GM13977 (cell line): ENCODE results near the gene PARD6A.

Experiments
- DNase-seq: peaks from one replicate; pipeline ENCODE4 v3.0.0; 2012; ENCODE audit warnings: low spot score
- in situ Hi-C: fragments of 300-500 bp; cut with MboI; formaldehyde crosslinking; loops from one replicate; pipeline ENCODE4 v1.12.0; 2022; ENCODE audit warnings: low sequenced_read_pairs, low pct_unique_long_range_greater_than_20kb, mixed read lengths, inconsistent platforms; ENCODE audit not compliant: unreplicated experiment
- TF ChIP-seq, protein P1 (sequence below): IDR thresholded peaks from 2 replicates; pipeline ENCODE4 v1.5.1; 2012; ENCODE audit warnings: mild to moderate bottlenecking, control low read depth; ENCODE audit not compliant: insufficient read depth; ENCODE audit errors: extremely low read depth, missing control alignments

PARD6A gene

DNA sequence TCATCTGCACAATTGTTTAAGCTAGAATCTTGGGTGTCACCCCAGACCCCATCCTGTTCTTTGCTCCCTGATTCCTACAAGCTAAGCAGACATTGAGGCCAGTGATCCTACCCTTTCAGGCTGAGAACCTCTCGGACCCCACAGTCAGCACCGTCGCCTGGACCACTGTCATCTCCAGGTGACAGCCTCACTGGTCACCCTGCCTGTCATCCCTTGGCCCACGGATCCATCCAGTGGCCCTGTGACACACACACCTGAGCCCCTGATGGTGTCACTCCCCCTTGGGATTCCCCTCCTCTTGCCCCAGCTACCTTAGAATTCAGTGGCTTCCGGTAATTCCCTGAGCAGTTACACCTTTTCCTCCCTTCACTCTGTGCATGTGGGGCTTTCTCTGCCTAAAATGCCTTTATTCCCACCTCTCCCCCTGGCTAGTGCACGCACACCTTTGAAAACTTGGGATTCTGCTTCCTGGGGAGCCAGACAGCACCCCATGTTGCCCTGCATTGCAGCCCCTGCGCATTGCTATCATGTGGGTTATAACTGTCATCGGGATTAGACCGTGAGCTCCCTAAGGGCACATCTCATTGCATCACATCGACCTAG is 8.8 kb downstream of the PARD6A start:
- DNase-seq = no peak
- TF ChIP-seq, protein P1, sequence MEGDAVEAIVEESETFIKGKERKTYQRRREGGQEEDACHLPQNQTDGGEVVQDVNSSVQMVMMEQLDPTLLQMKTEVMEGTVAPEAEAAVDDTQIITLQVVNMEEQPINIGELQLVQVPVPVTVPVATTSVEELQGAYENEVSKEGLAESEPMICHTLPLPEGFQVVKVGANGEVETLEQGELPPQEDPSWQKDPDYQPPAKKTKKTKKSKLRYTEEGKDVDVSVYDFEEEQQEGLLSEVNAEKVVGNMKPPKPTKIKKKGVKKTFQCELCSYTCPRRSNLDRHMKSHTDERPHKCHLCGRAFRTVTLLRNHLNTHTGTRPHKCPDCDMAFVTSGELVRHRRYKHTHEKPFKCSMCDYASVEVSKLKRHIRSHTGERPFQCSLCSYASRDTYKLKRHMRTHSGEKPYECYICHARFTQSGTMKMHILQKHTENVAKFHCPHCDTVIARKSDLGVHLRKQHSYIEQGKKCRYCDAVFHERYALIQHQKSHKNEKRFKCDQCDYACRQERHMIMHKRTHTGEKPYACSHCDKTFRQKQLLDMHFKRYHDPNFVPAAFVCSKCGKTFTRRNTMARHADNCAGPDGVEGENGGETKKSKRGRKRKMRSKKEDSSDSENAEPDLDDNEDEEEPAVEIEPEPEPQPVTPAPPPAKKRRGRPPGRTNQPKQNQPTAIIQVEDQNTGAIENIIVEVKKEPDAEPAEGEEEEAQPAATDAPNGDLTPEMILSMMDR = no peak
- in situ Hi-C loops = loop anchor here (10.0 kb wide), 1 partner anchor 145 kb away; no protein-coding TSS in a partner anchor

DNA sequence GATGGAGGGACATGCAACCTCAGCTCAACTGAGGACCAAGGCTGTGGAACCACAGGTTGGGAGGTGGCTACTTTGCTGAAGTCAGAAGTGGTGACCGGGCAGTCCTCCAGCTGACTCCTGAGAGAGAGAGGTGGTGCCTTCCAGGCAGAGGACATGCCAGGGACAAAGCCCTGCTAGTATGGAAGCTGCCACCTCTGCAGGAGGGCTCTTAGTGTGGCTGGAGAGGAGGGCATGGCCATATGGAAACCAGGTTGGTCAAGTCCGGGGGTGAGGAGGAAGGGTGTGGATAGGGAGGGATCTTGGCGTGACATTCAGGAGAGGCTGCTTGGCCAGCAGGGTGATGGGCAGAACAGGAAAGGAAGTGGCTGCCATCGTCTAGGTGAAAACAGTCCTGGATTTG is 11.5 kb downstream of the PARD6A start:
- in situ Hi-C loops = loop anchor here (10.0 kb wide), 1 partner anchor 142 kb away; no protein-coding TSS in a partner anchor
- DNase-seq = peak; percentile 14
- TF ChIP-seq, protein P1 = no peak

DNA sequence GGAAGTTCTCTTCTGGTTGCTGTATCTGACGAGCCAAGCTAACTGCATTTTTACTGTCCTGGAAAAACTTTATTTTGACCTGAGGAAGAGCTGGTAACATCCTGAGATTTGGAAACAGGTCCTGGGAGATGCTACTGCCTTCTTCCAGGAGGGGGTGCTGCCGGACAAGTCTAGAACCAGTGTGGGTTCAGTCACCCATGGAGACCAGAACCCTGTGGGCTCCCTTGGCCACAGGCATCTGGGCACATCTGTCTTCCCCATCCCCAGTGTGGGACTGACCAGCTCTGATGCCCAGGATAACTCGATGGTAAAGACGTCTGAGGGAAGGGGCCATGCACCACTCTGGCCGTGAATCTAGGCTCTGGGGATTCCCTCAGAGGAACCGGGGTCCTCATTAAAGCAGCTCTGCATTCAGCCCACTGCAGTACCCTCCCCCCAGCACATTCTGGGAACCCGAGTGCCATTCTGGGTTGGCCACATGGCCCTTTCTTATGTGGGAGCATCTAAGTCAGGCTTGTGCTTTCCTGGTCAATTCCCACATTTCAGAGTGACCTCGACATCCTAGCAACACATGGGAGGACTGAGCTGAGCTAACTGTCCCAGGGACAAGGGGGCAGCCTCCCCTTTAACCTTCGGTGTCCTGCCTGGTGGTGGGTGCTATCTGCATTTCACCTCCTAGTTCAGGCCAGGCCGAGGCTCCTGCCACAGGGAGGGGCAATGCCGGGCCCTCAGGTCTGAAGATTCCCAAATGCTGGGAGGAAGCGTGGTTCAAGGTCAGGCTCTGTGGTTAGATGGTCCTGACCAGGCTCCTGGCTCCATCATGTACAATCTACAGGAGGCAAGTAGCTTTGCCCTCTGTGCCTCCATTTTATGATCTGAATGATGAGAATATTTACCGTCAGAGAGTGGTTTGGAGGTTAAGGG is 12.2 kb downstream of the PARD6A start:
- TF ChIP-seq, protein P1 = peak; percentile 87
- DNase-seq = peak; percentile 88
- in situ Hi-C loops = loop anchor here (10.0 kb wide), 1 partner anchor 142 kb away; no protein-coding TSS in a partner anchor

DNA sequence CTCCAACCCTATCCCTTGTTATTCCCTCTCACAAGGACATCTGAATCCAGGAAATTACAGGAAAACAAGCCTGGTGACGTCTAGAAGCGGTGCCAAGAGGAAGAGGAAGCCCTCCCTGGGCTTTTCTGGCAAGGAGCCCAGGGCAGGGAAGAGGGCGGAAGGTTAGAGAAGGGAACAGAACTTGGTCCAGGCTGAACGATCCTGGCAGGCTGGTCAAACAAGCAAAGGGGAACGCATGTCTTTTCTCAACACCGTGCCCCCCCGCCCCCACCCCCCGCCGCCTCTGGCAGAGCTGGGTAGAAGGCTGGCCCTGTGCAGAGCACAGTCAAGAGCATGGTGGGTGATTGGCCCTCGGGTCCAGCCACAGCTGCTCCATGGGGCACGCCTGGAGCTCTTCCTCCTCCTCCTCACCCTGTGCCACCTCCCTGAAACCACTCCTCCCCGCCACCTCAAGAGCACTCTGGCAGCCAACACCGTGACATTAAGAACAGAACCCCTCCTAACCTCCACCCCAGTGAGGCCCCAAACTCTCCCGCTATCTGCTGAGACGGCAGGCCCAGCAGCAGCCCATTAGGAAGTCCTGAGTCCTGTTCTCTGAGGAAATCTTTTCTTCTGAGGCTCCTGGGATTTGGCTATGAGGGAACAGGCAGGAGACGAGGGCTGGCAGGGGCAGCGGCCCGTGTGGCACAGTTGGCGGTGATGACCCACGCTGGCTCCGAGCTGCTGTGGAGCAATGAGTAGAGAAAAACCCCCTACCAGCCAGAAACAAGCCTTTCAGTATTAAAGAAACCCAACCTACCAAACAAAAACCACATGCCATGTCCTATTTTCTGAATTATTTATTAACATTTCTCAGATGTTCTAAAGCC is 13.2 kb downstream of the PARD6A start:
- TF ChIP-seq, protein P1 = no peak
- DNase-seq = no peak
- in situ Hi-C loops = loop anchor here (10.0 kb wide), 1 partner anchor 141 kb away; no protein-coding TSS in a partner anchor

DNA sequence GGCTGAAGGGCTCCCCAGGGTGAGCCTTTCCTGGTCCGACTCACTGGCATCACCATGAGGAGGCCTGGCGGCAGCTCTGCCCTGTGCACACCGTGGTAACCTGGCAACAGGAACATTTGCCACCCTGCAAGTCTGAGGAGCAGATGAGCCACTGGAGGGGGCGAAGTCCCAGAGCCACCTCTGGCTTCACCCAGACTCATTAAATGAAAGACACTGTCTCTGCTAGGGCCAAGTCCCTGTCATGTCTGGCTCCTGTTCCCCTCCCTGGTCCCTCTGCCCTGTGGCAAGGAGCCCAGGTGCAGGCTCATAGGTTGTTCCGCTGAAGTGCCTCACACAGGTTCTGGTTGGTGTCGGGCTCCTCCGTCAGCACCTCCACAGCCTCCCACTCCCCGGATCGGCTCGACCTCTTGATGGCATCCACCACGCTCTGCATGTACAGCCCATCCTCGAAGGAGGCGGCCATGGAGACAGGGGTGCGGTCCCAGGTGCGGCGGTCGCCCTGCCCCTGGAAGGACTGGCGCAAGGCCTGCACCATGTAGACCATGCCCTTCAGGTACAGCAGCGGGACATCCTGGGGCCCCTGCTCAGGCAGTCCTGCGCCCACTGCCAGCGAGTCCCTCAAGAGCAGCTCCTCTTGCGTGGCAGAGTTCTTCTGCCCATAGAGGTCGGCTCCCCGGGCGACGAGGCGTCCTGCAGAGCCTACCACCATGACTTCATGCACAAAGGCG is 14.3 kb downstream of the PARD6A start:
- in situ Hi-C loops = loop anchor here (10.0 to 25.0 kb wide), 2 partner anchors 140 to 387 kb away; no protein-coding TSS in a partner anchor
- DNase-seq = no peak
- TF ChIP-seq, protein P1 = no peak
